Measurements from ENCODE around the gene PDXP.

DNA sequence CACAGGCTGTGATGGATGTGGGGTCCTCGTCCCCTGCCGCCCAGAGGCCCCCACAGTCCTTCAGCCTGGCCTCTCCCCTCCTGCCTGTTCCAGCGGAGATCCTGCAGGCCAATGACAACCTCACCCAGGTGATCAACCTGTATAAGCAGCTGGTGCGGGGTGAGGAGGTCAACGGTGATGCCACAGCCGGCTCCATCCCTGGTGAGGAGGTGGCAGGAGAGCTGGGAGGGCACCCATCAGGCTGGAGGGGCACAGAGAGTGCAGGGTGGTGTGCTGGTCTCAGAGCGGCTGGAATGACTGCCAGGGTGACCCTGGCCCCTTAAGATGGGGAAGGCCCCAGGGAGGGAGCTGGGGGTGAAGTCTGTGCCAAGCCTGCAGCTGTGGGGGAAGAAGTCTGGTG is 33.6 kb upstream of the PDXP start:
- TF ChIP-seq, protein P1, sequence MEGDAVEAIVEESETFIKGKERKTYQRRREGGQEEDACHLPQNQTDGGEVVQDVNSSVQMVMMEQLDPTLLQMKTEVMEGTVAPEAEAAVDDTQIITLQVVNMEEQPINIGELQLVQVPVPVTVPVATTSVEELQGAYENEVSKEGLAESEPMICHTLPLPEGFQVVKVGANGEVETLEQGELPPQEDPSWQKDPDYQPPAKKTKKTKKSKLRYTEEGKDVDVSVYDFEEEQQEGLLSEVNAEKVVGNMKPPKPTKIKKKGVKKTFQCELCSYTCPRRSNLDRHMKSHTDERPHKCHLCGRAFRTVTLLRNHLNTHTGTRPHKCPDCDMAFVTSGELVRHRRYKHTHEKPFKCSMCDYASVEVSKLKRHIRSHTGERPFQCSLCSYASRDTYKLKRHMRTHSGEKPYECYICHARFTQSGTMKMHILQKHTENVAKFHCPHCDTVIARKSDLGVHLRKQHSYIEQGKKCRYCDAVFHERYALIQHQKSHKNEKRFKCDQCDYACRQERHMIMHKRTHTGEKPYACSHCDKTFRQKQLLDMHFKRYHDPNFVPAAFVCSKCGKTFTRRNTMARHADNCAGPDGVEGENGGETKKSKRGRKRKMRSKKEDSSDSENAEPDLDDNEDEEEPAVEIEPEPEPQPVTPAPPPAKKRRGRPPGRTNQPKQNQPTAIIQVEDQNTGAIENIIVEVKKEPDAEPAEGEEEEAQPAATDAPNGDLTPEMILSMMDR (conservative IDR thresholded peaks at IDR 0.05): no peak
- no peak for TF ChIP-seq EZH2 (IDR thresholded peaks at IDR 0.05; ENCODE audit: low read depth)

All from PC-9 (cell line).